Measurements from ENCODE around the gene TTC21B.

The TTC21B gene

DNA sequence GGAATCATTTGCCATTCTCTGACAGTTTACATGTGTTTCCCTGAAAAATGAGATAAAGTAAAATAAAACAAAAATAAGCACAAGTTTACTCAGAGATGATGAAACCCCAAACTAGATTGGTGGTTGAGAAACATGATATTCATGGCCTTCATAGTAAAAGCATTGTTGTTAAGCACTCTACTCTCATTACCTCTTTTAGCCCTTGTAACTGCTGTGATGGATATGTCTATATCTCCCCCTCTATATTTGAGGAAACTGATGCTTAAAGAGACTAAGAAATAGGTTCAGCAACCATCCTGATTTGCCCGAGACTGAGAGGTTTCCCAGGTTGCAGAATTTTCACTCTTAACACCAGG is 125.7 kb downstream of the TTC21B start:
- no peak for DNase-seq

DNA sequence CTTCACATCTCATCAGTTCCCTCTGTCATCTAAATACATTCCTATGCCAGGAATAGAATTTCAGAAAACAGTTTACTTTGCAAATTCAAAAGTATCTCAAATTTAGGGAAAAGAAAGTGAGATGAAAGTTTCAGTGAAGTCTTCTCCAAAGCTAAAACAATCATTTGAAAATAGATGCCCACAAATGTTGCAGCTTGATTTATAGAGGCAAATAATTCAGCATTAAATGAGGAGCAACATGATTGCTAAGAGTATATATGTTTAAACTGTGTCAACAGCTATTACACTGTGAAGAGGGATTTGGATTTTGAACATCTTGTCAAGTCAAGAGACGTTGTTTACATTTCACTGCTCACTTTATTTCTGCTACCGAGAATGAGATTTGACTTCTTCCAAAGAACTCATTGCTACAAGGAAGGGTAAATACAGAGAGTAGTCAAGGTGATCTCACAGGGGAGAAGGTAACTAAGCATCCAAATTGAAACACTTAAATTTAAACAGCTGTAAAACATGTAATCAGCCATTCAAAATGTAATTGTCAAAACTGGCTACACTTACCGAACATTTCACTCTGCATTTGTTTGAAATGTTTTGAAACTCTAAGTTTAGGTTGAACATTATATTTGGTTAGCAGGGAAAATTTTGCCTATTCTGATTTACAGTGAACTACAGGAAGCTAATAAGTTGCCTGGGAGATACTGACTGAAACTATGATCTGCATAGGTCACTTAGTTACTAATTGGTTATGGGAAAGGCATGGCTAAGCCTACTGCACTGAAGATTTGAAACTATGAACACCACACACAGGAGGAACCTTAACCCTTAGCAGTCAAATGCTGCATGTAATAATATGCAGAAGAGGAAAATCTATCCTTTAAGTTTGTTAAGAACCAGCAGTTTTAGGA is 126.3 kb downstream of the TTC21B start:
- no peak for DNase-seq

DNA sequence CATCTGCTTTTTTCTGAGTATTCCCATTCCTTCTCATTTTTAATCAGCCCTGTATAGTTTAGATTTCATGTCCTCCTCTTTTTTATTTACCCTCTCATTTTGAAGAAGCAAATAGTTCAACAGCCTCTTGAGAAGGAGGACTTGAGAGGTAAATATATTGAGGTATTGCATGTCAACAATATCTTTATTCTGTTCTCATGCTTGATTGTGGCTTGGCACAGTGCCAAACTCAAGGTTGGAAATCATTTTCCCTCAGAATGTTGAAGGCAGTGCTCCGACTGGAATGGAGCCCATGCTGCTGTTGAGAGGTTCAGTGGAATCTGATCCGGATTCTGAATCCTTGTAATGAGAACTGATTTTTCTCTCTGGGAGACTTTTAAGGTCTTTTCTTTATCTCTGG is 128.5 kb downstream of the TTC21B start:
- peak; percentile 18 for DNase-seq

Measured in femur (tissue), 1 donor.